GM13977 (cell line): ENCODE measurements around the gene ITGB7.

Source experiments
- DNase-seq: peaks from one replicate; pipeline ENCODE4 v3.0.0; 2012; ENCODE audit warnings: low spot score
- in situ Hi-C: fragments of 300-500 bp; cut with MboI; formaldehyde crosslinking; loops from one replicate; pipeline ENCODE4 v1.12.0; 2022; ENCODE audit warnings: low sequenced_read_pairs, low pct_unique_long_range_greater_than_20kb, mixed read lengths, inconsistent platforms; ENCODE audit not compliant: unreplicated experiment
- TF ChIP-seq, protein P1 (sequence below): IDR thresholded peaks from 2 replicates; pipeline ENCODE4 v1.5.1; 2012; ENCODE audit warnings: mild to moderate bottlenecking, control low read depth; ENCODE audit not compliant: insufficient read depth; ENCODE audit errors: extremely low read depth, missing control alignments

The ITGB7 gene

DNA sequence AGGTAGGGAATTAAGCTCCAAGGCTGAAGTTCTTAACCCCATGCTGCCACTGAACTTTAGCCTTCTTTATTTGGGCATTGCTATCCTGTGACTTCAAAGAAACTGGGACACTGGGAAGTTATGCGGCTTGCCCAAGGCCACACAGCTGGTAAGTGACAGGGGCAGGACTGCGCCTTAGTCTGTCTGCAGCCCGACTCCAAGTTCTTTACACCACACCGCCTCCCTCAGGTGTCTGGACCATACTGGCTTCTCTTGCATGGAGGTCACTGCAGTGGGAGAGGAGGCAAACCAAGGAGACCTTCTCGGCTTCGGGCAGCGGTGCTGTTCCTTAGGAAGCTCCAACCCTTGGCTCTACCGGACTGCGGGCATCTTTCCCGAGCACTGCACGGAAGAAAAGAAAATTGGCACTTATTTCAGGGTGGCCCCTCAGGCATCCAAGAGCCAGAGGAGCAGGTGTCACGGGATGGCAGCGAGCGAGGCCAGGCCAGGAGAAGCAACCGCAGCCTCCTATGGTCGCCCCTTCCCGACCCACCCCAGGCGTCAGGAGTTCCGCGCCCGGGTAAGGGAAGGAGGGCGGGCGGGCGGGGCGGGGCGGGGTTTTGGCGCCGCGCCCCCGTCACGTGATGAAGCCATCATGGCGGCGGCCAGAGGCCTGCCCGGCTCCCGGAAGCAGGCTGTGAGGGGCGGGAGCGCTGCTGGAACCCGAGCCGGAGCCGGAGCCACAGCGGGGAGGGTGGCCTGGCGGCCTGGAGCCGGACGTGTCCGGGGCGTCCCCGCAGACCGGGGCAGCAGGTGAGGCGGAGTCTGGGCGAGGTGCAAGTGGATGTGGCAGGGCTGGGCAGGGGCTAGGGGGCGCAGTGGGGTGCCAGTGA is 44.7 kb upstream of the ITGB7 start:
- TF ChIP-seq, protein P1, sequence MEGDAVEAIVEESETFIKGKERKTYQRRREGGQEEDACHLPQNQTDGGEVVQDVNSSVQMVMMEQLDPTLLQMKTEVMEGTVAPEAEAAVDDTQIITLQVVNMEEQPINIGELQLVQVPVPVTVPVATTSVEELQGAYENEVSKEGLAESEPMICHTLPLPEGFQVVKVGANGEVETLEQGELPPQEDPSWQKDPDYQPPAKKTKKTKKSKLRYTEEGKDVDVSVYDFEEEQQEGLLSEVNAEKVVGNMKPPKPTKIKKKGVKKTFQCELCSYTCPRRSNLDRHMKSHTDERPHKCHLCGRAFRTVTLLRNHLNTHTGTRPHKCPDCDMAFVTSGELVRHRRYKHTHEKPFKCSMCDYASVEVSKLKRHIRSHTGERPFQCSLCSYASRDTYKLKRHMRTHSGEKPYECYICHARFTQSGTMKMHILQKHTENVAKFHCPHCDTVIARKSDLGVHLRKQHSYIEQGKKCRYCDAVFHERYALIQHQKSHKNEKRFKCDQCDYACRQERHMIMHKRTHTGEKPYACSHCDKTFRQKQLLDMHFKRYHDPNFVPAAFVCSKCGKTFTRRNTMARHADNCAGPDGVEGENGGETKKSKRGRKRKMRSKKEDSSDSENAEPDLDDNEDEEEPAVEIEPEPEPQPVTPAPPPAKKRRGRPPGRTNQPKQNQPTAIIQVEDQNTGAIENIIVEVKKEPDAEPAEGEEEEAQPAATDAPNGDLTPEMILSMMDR = peak; percentile 61
- in situ Hi-C loops = no loop called here
- peak; percentile 95 for DNase-seq

DNA sequence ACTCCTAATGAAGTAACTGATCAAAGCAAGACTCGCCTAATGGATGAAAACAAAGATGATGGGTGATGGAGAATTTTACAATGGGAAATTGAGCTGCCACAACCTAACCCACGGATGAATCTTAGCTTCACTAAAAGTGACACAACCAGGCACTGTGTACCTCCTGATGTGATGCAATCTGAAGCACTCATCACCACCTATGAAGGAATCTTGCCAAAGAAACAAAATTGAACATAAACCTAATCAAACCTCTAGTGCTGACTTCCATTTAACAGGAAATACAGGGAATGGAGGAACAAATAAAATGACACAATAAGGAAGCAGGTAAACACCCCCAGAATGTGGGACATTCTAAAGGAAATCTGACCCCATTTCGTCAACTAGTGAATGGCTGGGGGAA is 38.2 kb upstream of the ITGB7 start:
- in situ Hi-C loops = no loop called here
- no peak for DNase-seq
- TF ChIP-seq, protein P1 = no peak

DNA sequence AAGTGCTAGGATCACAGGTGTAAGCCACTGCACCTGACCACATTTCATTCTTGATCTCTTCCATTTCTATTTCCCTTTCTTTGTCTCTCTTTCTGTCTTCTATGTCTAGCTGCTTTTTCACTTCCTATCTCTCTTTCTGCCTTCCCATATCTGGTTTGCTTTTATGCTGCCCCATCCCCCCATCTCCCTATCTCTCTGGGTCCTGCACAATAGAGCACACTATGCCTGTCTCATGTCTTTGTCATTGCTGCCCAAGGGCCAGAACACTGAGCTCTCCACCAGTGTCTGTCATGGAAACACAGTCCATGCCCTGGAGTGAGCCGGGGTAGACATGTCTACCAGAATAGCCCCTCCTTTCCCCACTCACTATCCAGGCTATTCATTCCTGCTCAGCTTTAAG is 37.3 kb upstream of the ITGB7 start:
- in situ Hi-C loops = no loop called here
- TF ChIP-seq, protein P1 = no peak
- no peak for DNase-seq

DNA sequence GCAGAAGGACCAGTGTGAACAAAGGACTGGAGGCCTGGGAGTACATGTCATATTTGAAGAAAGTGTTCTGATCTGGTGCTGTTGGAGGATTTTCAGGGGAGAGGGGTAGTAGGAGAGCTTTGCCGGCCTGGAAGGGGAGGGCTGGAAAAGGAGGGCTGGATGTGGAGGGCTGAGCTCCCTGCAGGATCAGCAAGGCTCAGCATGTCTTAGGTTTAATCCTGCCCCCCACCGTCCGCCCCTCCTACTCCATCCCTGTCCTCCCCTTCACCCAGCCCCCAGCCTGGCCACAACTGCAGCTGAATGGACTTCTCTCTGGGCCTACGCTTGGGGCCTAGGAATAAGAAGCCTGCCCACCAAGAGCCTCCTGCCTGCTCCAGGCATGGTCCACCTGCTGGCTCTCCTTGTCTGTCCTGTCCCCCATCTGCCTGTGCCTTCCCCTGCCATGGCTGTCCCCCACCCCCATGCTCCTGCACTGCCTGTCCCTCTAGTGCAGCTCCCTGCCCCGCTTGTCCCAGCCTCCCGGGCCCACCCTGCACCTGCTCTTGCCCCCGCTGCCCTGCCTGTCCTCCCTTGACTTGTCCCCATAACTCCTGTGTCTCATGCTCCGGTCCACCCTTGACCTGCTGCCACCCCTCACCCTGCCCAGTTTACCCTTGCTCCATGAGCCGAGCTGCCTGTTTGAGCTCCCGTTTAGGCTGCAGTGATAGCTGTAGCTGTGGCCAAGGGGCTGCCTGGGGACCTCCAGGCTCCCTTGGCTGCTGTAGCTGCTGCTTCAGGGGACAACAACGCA is 34.8 kb upstream of the ITGB7 start:
- in situ Hi-C loops = no loop called here
- TF ChIP-seq, protein P1 = no peak
- no peak for DNase-seq

DNA sequence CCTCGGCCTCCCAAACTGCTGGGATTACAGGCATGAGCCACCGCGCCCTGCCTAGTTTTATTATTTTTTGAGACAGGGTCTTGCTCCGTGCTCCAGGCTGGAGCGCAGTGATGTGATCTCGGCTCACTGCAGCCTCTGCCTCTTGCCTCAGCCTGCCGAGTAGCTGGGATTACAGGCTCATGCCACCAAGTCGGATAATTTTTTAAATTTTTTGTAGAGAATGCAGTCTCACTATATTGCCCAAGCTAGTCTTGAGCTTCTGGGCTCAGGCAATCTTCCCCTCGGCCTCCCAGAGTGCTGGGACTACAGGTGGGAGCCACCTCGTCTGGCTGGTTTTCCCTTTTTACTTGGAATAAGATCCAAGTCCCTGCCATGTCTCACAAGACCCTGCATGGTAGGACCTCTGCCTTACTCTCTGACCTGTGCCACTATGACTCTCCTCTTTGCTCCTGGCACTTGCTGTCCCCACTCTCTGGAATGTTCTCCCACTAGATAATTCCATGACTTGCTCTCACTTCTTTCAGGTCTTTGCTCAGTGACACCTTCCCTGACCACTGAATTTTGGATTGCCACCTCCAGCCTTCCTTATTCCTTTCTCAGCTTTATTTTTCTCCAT is 32.7 kb upstream of the ITGB7 start:
- in situ Hi-C loops = no loop called here
- TF ChIP-seq, protein P1 = no peak

DNA sequence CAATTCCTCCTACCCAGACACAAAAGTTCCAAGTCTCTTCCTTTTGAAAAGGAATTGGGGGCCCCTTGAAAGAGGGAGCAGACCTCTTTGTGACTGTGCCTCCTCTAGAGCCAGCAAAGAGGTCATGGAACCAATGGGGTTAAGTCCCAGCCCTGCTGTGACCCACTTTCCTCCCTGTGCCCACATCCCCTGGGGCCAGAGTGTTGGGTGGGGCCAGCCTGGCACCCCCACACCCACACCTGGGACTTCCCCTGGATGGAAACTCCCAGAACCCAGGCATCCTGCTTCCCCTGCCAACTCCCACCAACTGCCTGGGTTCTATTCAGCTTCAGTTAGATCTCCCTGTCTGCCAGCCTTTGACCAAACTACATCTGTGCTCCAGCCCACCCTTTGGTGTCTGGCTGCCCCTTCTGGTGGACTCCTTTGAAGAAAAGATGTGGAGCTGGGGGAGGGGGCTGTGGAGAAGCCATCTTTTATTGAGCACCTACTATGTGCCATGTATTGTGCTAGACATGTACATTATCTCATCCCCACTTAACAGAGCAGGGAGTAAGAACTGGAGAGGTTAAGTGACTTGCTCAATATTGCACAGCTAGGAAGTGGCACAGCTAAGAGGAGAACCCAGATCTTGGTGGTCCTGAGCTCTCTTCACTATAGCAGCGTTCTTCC is 29.5 kb upstream of the ITGB7 start:
- TF ChIP-seq, protein P1 = no peak
- in situ Hi-C loops = no loop called here

More for the DNA sequence above, 32.7 kb upstream of the ITGB7 start:
- DNase-seq = no peak

More for the DNA sequence above, 29.5 kb upstream of the ITGB7 start:
- DNase-seq = no peak
